Body of pancreas (tissue), 4 donors: Measurements from ENCODE around the gene PPM1N.

ENCODE experiments used
- POLR2A ChIP-seq, 3 donors: fragments of 450-650 bp; IDR thresholded peaks; one replicate each; pipeline ENCODE4 v1.6.1; 2016; ENCODE audit warnings: antibody characterized with exemption in 3 of 3, mild to moderate bottlenecking in 2 of 3
- TF ChIP-seq, protein P1 (sequence below), 7 experiments: fragments of 450-650 bp in 4 of 7; fragments of 200-600 bp in 3 of 7; sonication (generic) in 3 of 7; IDR thresholded peaks; one replicate each; pipeline ENCODE4 v1.5.1; 2016 to 2019; ENCODE audit warnings: antibody characterized with exemption in 7 of 7

DNA sequence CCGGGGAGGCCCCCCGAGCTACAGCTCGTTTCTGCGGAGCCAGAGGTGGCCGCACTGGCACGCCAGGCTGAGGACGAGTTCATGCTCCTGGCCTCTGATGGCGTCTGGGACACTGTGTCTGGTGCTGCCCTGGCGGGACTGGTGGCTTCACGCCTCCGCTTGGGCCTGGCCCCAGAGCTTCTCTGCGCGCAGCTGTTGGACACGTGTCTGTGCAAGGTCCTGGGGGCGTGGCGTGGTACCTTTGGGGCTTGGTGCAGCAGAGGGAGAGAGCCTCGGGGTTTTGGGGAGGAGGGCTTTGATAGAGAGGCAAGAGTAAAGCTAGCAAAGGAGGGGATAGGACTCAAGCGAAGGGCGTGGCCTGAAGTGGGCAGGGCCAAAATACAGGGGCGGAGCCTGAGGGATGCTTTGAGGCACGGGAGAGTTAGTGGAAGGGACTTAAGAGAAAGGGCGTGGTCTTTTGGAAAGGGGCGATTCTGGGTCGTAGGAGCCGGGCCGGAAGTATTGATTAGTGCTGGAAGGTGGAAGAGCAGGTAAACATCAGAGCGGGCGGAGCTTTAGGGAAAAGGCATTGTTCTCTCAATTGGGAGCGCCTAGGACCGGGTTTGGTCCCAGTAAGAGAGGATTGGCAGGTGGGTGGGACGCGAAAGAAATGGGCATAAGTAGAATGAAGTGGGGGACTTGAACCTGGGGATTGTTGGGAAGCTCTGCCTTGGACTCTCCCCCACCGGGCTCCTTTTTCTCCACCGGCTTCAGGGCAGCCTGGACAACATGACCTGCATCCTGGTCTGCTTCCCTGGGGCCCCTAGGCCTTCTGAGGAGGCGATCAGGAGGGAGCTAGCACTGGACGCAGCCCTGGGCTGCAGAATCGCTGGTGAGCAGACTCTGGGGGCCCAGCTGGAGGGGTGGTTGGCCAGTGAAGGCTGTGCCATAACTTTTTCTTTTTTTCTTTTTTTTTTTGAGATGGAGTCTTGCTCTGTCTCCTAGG, 1.2 kb downstream of the PPM1N start:
- TF ChIP-seq, protein P1, sequence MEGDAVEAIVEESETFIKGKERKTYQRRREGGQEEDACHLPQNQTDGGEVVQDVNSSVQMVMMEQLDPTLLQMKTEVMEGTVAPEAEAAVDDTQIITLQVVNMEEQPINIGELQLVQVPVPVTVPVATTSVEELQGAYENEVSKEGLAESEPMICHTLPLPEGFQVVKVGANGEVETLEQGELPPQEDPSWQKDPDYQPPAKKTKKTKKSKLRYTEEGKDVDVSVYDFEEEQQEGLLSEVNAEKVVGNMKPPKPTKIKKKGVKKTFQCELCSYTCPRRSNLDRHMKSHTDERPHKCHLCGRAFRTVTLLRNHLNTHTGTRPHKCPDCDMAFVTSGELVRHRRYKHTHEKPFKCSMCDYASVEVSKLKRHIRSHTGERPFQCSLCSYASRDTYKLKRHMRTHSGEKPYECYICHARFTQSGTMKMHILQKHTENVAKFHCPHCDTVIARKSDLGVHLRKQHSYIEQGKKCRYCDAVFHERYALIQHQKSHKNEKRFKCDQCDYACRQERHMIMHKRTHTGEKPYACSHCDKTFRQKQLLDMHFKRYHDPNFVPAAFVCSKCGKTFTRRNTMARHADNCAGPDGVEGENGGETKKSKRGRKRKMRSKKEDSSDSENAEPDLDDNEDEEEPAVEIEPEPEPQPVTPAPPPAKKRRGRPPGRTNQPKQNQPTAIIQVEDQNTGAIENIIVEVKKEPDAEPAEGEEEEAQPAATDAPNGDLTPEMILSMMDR (IDR thresholded peaks at IDR 0.05), result no peak
- no peak for TF ChIP-seq POLR2A (IDR thresholded peaks at IDR 0.05)
